NCI-H1092 (cell line): Measurements from ENCODE around the gene SUGCT.
"Not testable (repeated sequence)": the region's sequence is repeated elsewhere in the genome, so short reads cannot be mapped to it uniquely, and the experiment has no call there.

Source experiments
- DNase-seq: peaks from one replicate; lab custom pipeline; 2025; lab: John Stamatoyannopoulos, UW

Gene SUGCT

DNA sequence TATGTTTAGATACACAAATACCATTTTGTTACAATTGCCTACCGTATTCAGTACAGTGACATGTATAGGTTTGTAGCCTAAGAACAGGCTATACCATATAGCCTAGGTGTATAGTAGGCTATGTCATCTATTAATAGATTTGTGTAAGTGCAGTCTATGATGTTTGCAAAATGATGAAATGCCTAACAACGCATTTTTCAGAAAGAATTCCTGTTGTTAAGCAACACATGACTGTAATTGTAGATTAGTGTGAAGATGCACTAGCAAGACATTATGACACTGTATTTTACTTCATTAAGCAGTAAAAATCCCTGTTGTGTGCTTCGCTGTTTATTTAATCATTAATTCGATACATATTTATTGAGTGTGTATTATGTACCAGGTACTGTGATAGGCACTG, 446.0 kb downstream of the SUGCT start:
- DNase-seq = no peak

- DNase-seq = no peak
These were observed 447.7 kb downstream of the SUGCT start for GRCh38 chr7:40582539-40582938.

GRCh38 chr7:40583667-40584444, 449.1 kb downstream of the SUGCT start:
- DNase-seq = no peak

DNA sequence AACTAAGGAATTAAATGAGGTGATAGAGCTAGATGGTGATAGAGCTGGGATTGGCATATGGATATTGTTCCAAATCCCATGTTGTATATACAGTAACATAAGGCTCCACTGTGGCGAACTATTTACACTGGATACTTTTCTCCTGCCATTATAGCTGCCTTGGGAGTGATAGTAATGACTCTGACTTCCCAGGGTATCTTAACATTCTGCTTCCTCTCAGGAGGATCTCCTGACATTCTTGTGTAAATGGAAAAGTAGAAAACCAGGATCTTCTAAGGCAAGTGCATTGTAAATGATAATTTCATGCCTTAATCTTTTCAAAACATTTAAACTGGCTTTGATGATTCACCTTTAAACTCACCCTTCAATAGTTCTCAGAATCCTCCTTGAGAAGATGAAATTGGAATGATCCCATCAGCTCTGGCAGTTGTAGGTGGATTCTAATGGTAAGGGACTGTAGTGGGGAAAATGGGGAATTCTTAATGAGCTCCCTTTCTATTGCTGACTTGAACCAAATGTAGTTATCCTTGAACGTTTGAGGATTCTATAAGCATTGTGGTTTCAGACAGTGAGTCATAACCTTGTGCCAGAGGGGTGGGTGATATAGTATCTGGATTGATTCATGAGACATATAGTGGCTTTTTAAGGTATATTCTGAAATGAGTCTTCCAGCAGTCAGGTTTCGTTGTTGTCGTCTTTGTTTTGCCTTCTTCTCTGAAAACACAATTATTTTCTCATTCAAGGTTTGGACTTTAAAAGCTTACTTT, 450.0 kb downstream of the SUGCT start:
- no peak for DNase-seq

DNA sequence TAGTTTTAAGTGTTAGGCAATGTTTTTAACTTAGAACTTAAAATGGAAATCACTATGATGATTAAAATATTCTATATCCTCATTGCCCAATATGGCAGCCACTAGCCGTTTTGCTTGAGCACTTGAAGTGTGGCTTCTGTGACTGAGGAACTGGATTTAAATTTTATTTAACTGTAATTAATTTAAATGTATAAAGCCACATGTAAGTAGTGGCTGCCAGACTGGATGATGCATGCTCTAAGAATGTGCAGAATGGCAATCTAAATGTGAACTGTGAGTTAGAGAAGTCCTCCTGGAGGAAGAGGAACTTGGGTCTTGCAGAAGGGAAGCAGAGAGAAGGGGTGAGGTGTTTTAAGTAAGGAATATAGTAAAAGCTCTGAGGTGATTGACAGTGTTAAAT, 451.4 kb downstream of the SUGCT start:
- DNase-seq = no peak

GRCh38 chr7:40587419-40587818, 452.6 kb downstream of the SUGCT start:
- no peak for DNase-seq

- DNase-seq = no peak
These were observed 460.3 kb downstream of the SUGCT start for GRCh38 chr7:40595129-40595528.

DNA sequence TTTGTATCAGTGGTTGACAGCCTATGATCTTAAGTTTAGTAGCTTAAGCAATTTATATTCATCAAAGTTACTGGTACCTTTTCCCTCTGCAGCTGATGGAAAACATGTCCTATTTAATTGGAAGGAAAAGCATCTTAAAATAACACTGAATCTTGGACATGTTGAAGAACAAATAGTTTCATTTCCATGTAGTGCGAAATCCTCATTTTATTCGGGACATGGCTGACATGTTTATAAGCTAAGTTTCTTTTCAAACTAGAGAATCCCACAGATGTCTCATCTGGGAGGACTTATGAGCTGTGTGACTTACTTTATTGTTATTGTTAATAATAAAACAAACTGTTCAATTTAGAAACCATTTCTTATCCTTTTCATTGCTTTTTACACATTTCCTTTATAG, 461.0 kb downstream of the SUGCT start:
- DNase-seq = no peak

DNA sequence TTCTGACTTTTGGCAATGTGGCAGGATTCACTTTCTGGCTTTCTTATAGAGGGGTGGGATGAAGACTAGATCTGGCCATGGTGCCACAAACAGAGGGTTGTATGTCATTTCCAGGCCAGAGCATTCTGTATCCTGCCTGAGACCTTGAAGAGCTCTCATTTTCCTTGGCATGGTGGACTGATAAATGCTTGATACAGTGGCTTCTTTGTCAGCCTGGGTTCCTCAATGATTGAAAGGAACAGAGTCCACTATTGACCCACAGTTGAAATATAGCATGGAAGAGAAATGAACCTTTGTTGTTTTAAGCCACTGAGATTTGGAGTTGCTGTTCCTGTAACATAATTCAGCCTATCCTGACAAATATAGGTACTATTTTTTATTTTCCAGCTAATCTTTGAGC, 462.7 kb downstream of the SUGCT start:
- no peak for DNase-seq

DNA sequence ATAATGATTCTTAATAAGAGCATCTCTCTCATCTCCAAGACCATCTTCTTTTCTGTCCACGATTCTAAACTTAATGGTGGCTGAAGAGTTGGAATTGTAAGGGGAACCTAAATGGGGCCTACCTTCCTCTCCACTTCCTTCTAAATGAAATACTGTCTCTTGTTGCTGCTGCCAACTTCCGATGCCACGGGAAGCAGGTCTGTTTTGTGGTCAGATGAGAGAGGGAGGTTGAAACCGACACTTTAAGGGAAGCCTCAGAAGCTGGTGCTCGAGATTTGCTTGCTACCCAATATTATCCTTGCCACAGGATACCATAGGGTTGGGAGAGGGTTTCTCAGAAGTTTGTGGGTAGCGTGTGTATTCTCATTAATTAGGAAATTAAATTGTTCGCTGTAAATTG, 464.1 kb downstream of the SUGCT start:
- no peak for DNase-seq

GRCh38 chr7:40599836-40600235, 465.0 kb downstream of the SUGCT start:
- no peak for DNase-seq

DNA sequence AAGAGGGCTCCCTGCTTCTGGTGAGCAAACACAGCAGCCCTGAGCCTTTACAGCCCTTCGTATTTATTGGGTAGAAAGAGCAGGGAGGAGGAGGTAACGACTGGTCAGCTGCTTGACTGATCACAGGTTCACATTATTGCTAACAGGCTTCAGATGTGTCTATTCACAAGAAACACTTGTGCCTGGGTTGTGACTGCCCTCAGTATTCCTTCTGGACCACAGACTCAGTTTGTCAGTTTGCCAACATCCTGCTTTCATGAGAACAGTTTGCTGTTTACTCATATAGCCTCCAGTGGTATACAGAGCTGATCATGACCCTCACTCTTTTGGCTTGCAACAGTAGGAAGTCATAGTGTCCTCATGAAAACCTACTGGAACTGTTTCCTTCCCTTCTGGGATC, 467.5 kb downstream of the SUGCT start:
- DNase-seq = not testable (repeated sequence)

GRCh38 chr7:40604601-40605438, 470.0 kb downstream of the SUGCT start:
- DNase-seq = peak; percentile 1

GRCh38 chr7:40608321-40609075, 473.7 kb downstream of the SUGCT start:
- DNase-seq = no peak

DNA sequence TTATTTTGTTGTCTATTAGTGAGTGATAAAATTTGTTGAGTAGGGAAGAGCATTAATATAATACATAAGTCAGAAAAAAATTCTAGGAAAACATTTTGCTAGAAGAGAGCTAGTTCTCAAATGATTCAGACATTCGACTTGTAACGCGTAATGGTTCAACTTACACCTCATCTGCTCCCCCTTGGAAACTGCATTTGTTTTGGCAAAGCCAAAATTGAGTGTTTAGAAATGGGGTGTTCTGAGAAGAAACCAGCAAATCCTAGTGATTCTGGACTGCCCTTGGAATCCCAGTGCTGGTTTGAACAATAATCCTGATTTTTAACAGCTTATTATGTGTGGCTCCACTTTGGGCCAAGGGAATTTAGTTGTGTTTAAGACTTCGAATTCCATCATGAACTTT, 475.7 kb downstream of the SUGCT start:
- DNase-seq = no peak

DNA sequence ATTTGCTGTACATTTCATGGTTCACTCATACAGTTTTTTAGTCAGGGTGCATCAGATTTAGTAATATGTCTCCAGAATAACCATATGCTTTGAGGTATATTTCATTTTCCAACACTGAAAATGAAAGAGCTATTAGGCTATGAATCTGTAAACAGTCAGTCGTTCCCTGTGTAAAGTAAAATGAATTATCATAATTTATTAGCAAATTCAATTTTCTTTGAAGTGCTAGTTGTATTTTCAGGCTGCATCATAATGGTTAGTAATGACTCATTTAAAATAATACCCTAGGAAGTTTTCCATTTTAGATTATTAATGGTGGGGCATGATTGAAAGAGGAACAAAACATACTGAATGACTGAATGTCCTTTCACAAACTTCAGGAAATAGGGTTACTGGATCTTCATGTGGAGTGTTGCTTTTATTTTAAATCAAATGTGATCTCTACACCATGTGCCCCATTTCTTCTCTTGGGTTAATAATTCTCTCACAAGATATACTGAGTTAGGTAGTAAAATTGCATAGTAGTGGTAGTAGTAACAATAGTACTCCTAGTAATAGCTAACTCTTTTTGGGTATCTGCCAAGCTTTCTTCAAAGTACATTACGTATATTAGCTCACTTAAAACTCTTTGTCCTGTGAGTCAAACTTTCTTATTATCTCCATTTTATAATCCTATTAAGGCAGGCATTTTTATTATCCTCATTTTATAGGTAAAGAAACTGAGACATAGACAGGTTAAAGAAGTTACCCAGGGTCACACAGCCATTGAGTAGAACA, 476.5 kb downstream of the SUGCT start:
- no peak for DNase-seq

DNA sequence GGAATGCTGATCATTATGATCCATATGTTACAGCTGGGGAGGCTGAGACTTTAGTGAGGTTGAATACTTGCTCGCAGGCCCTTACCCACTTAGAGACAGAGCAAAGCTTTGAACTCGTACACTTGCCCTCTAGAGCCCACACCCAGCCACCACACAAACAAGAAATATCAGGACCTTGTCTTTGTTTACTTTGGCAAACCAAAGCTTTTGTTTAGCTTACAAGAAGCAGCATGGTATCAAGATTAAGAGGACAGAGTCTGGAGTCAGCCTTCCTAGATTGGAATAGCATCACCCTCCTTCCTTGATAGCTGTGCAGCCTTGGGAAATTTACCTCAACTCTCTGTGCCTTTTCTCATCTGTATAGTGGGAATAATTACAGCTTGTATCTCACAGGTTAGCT, 477.5 kb downstream of the SUGCT start:
- no peak for DNase-seq

DNA sequence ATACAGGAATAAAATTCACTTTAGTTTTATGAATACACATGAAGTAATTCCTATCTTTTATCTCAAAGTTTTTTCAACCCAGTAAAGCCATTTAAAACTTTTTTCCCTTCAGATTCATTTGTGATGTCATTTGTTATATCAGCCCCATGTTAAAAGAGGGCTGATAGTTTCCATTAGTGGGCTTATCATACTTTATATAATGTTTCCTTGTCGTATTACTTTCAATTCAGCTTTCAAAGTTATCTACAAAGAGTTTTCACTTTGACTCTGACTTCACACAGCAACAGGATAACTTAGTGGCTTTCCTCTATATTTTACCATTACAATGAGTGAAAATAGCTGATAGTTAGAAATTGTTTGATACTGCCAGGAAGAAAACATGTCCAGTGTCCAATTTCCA, 484.8 kb downstream of the SUGCT start:
- no peak for DNase-seq

GRCh38 chr7:40621592-40621998, 486.8 kb downstream of the SUGCT start:
- DNase-seq = no peak

GRCh38 chr7:40622941-40623501, 488.2 kb downstream of the SUGCT start:
- DNase-seq = no peak

GRCh38 chr7:40623863-40624262, 489.1 kb downstream of the SUGCT start:
- no peak for DNase-seq
